Suprapubic skin (tissue), 4 donors: ENCODE results near the gene GOSR2. TPM values are rescaled to one million over a fixed set of nuclear protein-coding genes. Genes with fewer than 3 reads are reported as not detected.

Experiments used
- DNase-seq, 2 donors: peaks; one replicate each; pipeline ENCODE4 v3.0.0-alpha.2; 2019; ENCODE audit warnings: low spot score in 2 of 2
- H3K27ac ChIP-seq: fragments of 200-600 bp; sonication (generic); one replicate; pipeline ENCODE4 v1.5.1; 2019
- H3K27me3 ChIP-seq: fragments of 200-600 bp; sonication (generic); one replicate; pipeline ENCODE4 v1.5.1; 2019
- H3K36me3 ChIP-seq: fragments of 200-600 bp; sonication (generic); one replicate; pipeline ENCODE4 v1.5.1; 2019
- H3K4me1 ChIP-seq: fragments of 200-600 bp; sonication (generic); one replicate; pipeline ENCODE4 v1.5.1; 2019
- H3K4me3 ChIP-seq: fragments of 200-600 bp; sonication (generic); one replicate; pipeline ENCODE4 v1.5.1; 2019; ENCODE audit warnings: mild to moderate bottlenecking
- H3K9me3 ChIP-seq: fragments of 200-600 bp; sonication (generic); one replicate; pipeline ENCODE4 v1.5.1; 2019
- CTCF ChIP-seq, 2 donors: fragments of 200-600 bp in 1 of 2; fragments of 450-650 bp in 1 of 2; sonication (generic) in 1 of 2; IDR thresholded peaks; one replicate each; pipeline ENCODE4 v1.5.1; 2016 to 2019; ENCODE audit warnings: antibody characterized with exemption in 2 of 2, mild to moderate bottlenecking in 1 of 2, moderate library complexity in 1 of 2
- EP300 ChIP-seq: sonication (generic); formaldehyde crosslinking; IDR thresholded peaks from one replicate; pipeline ENCODE4 v1.6.1; 2017; ENCODE audit warnings: antibody characterized with exemption
- POLR2A ChIP-seq, 2 donors: fragments of 450-650 bp; IDR thresholded peaks; one replicate each; pipeline ENCODE4 v1.6.1; 2017; ENCODE audit warnings: antibody characterized with exemption in 2 of 2, mild to moderate bottlenecking in 2 of 2, moderate library complexity in 2 of 2
- POLR2AphosphoS5 ChIP-seq, 3 donors: sonication (generic); formaldehyde crosslinking; IDR thresholded peaks; one replicate each; pipeline ENCODE4 v1.6.1; 2017; ENCODE audit warnings: antibody characterized with exemption in 3 of 3
- WGBS: methylation state at CpG from one replicate; pipeline ENCODE4 v1.1.5; 2018; 5-methylcytosine and 5-hydroxymethylcytosine counted together
- total RNA-seq, 4 donors: library from RNA; depleted of rRNA; stranded (reverse); fragments of >200 nt; gene quantifications; one replicate each; pipeline ENCODE4 v1.1.0, GENCODE V29; 2016

GOSR2 gene
- total RNA-seq, 4 donors from 2014 or later, result 28.1 to 72.6 (median 41.1) TPM

- WGBS, result 87% methylated on average over 4 of the region's 4 CpGs
- no peak overlapping the region for H3K27ac ChIP-seq
- DNase-seq, result no peak
- H3K9me3 ChIP-seq, result no peaks in the 10 kb centered on the region
- no peak overlapping the region for H3K4me3 ChIP-seq
- peaks cover 4% of the 10 kb centered on the region for H3K27me3 ChIP-seq
- TF ChIP-seq POLR2AphosphoS5 (IDR thresholded peaks at IDR 0.05), result no peak
- no peak for TF ChIP-seq EP300
- TF ChIP-seq CTCF (IDR thresholded peaks at IDR 0.05), result no peak
- no peak for TF ChIP-seq POLR2A (IDR thresholded peaks at IDR 0.05)
- peaks cover 2% of the 10 kb centered on the region for H3K4me1 ChIP-seq
- no peaks in the 10 kb centered on the region for H3K36me3 ChIP-seq
Observed at GRCh38 chr17:46876926-46877325, 46.0 kb upstream of the GOSR2 start.

- Histone ChIP-seq H3K27me3 (peaks cover 2% of the 10 kb centered on the region), H3K4me3 (no peak overlapping the region), H3K4me1 (peaks cover 2% of the 10 kb centered on the region), H3K36me3 (no peaks in the 10 kb centered on the region), H3K27ac (no peak overlapping the region), H3K9me3 (no peaks in the 10 kb centered on the region)
- no peak for DNase-seq
- WGBS, result 95% methylated on average over 4 of the region's 6 CpGs
- TF ChIP-seq CTCF (IDR thresholded peaks at IDR 0.05) (no peak), EP300 (no peak), POLR2A (IDR thresholded peaks at IDR 0.05) (no peak), POLR2AphosphoS5 (IDR thresholded peaks at IDR 0.05) (no peak)
Observed at GRCh38 chr17:46877466-46877865, 45.5 kb upstream of the GOSR2 start.

- DNase-seq, result no peak
- no peak overlapping the region for H3K27ac ChIP-seq
- TF ChIP-seq EP300 (no peak), POLR2A (IDR thresholded peaks at IDR 0.05) (no peak), CTCF (IDR thresholded peaks at IDR 0.05) (no peak)
- 63% methylated on average over 5 of the region's 6 CpGs for WGBS
- H3K27me3 ChIP-seq, result no peaks in the 10 kb centered on the region
- H3K36me3 ChIP-seq, result no peaks in the 10 kb centered on the region
- H3K4me3 ChIP-seq, result no peak overlapping the region
- H3K9me3 ChIP-seq, result no peaks in the 10 kb centered on the region
- peaks cover 2% of the 10 kb centered on the region for H3K4me1 ChIP-seq
Observed at GRCh38 chr17:46878055-46878454, 44.9 kb upstream of the GOSR2 start.

GRCh38 chr17:46879101-46879500 is 43.9 kb upstream of the GOSR2 start:
- H3K27ac ChIP-seq, result no peak overlapping the region

GRCh38 chr17:46881015-46881414 is 41.9 kb upstream of the GOSR2 start:
- H3K36me3 ChIP-seq, result no peaks in the 10 kb centered on the region
- WGBS, result 84% methylated on average over 5 of the region's 5 CpGs

More at GRCh38 chr17:46879101-46879500, 43.9 kb upstream of the GOSR2 start:
- 72% methylated on average over 7 of the region's 7 CpGs for WGBS
- Histone ChIP-seq H3K4me1 (peaks cover 2% of the 10 kb centered on the region), H3K36me3 (no peaks in the 10 kb centered on the region), H3K27me3 (peaks cover 4% of the 10 kb centered on the region), H3K4me3 (no peak overlapping the region), H3K9me3 (no peaks in the 10 kb centered on the region)
- TF ChIP-seq POLR2AphosphoS5 (IDR thresholded peaks at IDR 0.05) (no peak), CTCF (IDR thresholded peaks at IDR 0.05) (no peak), EP300 (no peak)
- DNase-seq, result no peak

More at GRCh38 chr17:46881015-46881414, 41.9 kb upstream of the GOSR2 start:
- Histone ChIP-seq H3K27me3 (peaks cover 9% of the 10 kb centered on the region), H3K4me1 (peaks cover under 1% of the 10 kb centered on the region), H3K27ac (no peak overlapping the region), H3K4me3 (no peak overlapping the region), H3K9me3 (no peaks in the 10 kb centered on the region)
- TF ChIP-seq POLR2AphosphoS5 (IDR thresholded peaks at IDR 0.05) (no peak), POLR2A (IDR thresholded peaks at IDR 0.05) (no peak), EP300 (no peak), CTCF (IDR thresholded peaks at IDR 0.05) (no peak)
- no peak for DNase-seq
